BJ (cell line): ENCODE results near the gene TMEM225B. TPM values are rescaled to one million over a fixed set of nuclear protein-coding genes. Genes with fewer than 3 reads are reported as not detected.

Source experiments
- CTCF ChIA-PET: fragments of 350-600 bp; formaldehyde crosslinking; extraction: SDS; loops from one replicate; lab custom pipeline; 2021; ENCODE audit warnings: antibody characterized with exemption, inconsistent platforms; lab: Yijun Ruan, JAX
- POLR2A ChIA-PET: fragments of 300-600 bp; sonication (Branson Sonifier 250); formaldehyde crosslinking; extraction: SDS; loops from one replicate; lab custom pipeline; 2021; ENCODE audit warnings: antibody characterized with exemption; lab: Charles Lee
- DNase-seq: peaks from one replicate; pipeline ENCODE4 v3.0.0-alpha.2; 2011; ENCODE audit warnings: low read depth
- H3K27me3 ChIP-seq: 2 replicates; pipeline ENCODE4 v1.6.0; 2011; ENCODE audit warnings: low read length; ENCODE audit not compliant: control insufficient read depth, insufficient read depth
- H3K36me3 ChIP-seq: 2 replicates; pipeline ENCODE4 v1.5.1; 2011; ENCODE audit warnings: low read length; ENCODE audit not compliant: control insufficient read depth, insufficient read depth
- H3K4me3 ChIP-seq: 2 replicates; pipeline ENCODE4 v1.5.1; 2011; ENCODE audit warnings: low read depth, mild to moderate bottlenecking, control low read depth, low read length
- CTCF ChIP-seq: IDR thresholded peaks from 2 replicates; pipeline ENCODE4 v1.5.1; 2011; ENCODE audit warnings: low read depth, mild to moderate bottlenecking, control low read depth, inconsistent platforms, low read length, moderate library complexity; ENCODE audit not compliant: insufficient read depth
- polyA plus RNA-seq: library from polyadenylated mRNA; depleted of rRNA; stranded (reverse); fragments of >200 nt; gene quantifications from 2 replicates; pipeline ENCODE4 v1.2.3, GENCODE V29; 2011

Gene TMEM225B
- polyA plus RNA-seq, 1 experiment: 1.2 TPM

GRCh38 chr7:99588868-99589267, 9.2 kb upstream of the TMEM225B start:
- Histone ChIP-seq H3K4me3 (no peak overlapping the region), H3K27me3 (no peaks in the 10 kb centered on the region), H3K36me3 (no peaks in the 10 kb centered on the region)
- no peak for TF ChIP-seq CTCF
- CTCF ChIA-PET: no interaction called here
- POLR2A ChIA-PET: no interaction called here
- DNase-seq: no peak

GRCh38 chr7:99594948-99595745, 2.9 kb upstream of the TMEM225B start:
- DNase-seq: no peak
- H3K4me3 ChIP-seq: no peak overlapping the region
- H3K36me3 ChIP-seq: no peaks in the 10 kb centered on the region
- ChIA-PET CTCF (no interaction called here), POLR2A (no interaction called here)
- no peak for TF ChIP-seq CTCF
- H3K27me3 ChIP-seq: no peaks in the 10 kb centered on the region

GRCh38 chr7:99596408-99596955, 1.6 kb upstream of the TMEM225B start:
- no peaks in the 10 kb centered on the region for H3K27me3 ChIP-seq
- no peak for TF ChIP-seq CTCF
- H3K36me3 ChIP-seq: no peaks in the 10 kb centered on the region
- no peak for DNase-seq
- ChIA-PET POLR2A (no interaction called here), CTCF (no interaction called here)
- no peak overlapping the region for H3K4me3 ChIP-seq

- CTCF ChIA-PET: no interaction called here
- POLR2A ChIA-PET: no interaction called here
- no peaks in the 10 kb centered on the region for H3K27me3 ChIP-seq
- no peak overlapping the region for H3K4me3 ChIP-seq
- DNase-seq: no peak
- H3K36me3 ChIP-seq: no peaks in the 10 kb centered on the region
- TF ChIP-seq CTCF: no peak
Observed at GRCh38 chr7:99599836-99600235, 1.8 kb downstream of the TMEM225B start.

GRCh38 chr7:99601656-99602310, 3.7 kb downstream of the TMEM225B start:
- POLR2A ChIA-PET: no interaction called here

More at GRCh38 chr7:99601656-99602310, 3.7 kb downstream of the TMEM225B start:
- H3K27me3 ChIP-seq: peaks cover 3% of the 10 kb centered on the region
- H3K4me3 ChIP-seq: no peak overlapping the region
- H3K36me3 ChIP-seq: no peaks in the 10 kb centered on the region
- no peak for DNase-seq
- no peak for TF ChIP-seq CTCF
- CTCF ChIA-PET: interaction anchor here (1.7 kb wide), 1 partner anchor 14 kb away, joined by 4 read pairs; the partner anchor contains the start of gene ZSCAN25
